ENCODE results near the gene TAC4. TPM values are rescaled to one million over a fixed set of nuclear protein-coding genes. Genes with fewer than 3 reads are reported as not detected.

Gene TAC4
- total RNA-seq, 1 donor from 2014 or later = not detected

DNA sequence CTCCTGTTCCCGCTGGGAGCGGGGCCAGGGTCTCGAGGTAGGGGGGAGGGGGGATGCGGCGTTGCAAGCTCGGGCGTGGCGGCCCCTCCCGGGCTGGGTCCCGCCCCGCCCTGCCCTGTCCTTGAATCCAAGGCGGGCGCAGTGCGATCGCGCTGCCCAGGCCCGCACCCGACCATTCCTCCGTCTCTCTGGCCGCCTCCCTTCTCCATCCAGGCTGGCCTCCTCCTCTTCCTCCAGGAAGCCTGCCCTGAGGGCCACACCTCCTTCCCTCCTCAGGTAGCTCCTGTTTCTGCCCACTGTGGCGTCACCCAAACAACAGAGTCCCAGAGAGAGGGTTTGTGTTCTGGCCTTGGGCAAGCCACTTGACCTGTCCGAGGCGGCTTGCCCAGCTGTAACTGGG is 43.0 kb upstream of the TAC4 start:
- TF ChIP-seq CTCF (conservative IDR thresholded peaks at IDR 0.05; ENCODE audit: low read depth, low read length) = no peak
- no peak overlapping the region for H3K4me3 ChIP-seq (ENCODE audit: low read depth, low read length)
- no peak for DNase-seq (ENCODE audit: low read depth)

GRCh38 chr17:49890077-49890821 is 42.4 kb upstream of the TAC4 start:
- no peak for DNase-seq (ENCODE audit: low read depth)
- no peak overlapping the region for H3K4me3 ChIP-seq (ENCODE audit: low read depth, low read length)
- no peak for TF ChIP-seq CTCF (conservative IDR thresholded peaks at IDR 0.05; ENCODE audit: low read depth, low read length)

DNA sequence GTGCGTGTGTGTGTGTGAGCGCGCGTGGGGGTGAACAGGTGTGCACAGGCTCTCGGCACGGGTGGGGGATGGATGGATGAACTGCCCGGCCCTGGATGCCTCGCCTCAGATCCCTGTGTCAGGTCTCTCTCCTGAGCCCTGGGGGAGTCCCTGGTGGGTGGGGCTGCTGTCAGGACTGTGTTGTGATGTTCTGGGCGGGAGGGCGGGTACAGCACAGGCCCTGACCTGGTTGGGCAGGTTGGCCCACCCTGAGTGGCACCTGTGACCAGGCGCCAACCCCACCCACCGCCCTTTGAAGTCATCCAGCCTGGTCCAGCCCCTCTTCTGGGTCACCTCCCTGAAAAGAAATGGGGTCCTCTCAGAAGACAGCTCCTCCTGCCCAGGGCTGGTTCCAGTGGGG is 41.6 kb upstream of the TAC4 start:
- DNase-seq (ENCODE audit: low read depth) = no peak
- H3K4me3 ChIP-seq (ENCODE audit: low read depth, low read length) = no peak overlapping the region
- no peak for TF ChIP-seq CTCF (conservative IDR thresholded peaks at IDR 0.05; ENCODE audit: low read depth, low read length)

DNA sequence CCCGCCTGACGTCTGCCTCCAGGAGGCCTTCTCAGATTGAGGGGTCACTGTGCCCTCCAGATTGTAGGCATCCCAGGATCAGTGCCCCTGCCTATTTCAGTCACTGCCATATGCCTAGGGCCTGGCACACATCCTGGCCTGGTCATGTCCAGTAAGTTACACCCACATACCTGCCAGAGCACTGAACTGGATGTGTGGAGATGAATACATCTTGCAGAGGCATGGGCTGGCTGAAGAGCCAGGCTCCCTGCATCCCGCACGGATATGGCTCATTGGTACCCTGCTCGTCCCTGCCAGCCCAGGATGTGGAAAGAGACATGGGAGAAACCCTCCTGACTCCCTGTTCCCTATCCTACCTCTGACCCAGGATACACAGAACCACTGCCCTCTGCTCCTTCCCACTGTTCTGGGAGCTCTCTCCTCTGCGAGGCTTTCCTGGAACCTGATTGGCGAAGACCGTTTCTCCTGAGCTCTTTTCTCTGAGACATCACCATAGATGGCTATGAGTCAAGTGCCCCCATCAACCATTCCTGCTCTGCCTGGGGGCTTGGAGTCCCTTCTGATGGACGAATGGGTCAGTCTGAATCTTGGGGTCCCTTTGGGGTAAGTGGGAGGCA is 40.0 kb upstream of the TAC4 start:
- no peak for TF ChIP-seq CTCF (conservative IDR thresholded peaks at IDR 0.05; ENCODE audit: low read depth, low read length)
- DNase-seq (ENCODE audit: low read depth) = no peak
- H3K4me3 ChIP-seq (ENCODE audit: low read depth, low read length) = no peak overlapping the region

DNA sequence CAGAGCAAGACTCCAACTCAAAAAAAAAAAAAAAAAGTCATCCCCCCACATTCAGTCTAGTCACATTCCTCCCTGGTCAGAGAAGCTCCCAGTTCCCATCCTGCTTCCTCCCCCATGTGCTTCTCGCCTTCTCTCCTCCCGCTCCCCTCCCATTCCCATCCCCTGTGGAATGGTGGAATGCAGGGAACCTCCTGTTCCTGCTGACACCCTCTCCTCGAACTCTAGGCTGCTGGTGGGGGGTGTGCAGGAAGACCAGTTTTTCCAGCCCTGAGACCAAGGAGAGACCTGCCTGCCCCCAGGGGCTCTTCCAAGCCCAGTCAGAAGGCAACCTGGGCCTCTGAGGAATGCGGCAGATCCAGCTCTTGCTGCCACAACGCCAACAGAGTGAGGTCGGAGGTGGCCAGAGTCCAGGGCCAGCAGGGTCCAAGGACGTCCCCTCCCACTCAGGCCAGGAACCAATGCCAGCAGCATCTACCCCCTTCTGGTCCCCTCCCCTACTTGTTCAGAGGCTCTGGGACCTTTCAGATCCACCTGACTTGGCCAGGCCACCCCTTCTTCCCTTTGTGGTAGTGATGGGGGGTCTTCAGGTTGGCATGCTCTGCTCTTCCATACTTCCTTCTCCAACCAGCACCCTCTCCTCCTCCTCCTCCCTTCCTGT is 39.3 kb upstream of the TAC4 start:
- no peak overlapping the region for H3K4me3 ChIP-seq (ENCODE audit: low read depth, low read length)
- no peak for TF ChIP-seq CTCF (conservative IDR thresholded peaks at IDR 0.05; ENCODE audit: low read depth, low read length)
- no peak for DNase-seq (ENCODE audit: low read depth)

DNA sequence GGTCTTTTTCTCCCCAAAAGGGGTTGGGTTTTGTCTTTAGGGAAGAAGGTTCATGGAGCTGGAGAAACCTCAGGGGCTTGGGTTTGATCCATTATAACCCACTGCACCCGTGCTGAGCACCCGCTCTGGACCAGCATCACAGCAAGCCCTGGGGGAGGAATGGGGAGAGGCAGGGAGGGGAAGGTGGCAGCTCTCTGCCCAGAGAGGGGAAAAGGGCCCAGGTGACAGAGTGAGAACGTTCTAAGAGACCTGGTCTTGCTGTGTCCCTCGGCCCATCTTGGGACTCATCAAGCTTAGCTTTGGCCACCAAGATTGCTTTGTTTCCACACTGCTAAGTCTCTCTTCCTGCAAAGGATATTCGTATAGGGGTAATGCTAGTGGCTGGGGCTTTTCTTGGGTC is 38.2 kb upstream of the TAC4 start:
- no peak overlapping the region for H3K4me3 ChIP-seq (ENCODE audit: low read depth, low read length)
- no peak for TF ChIP-seq CTCF (conservative IDR thresholded peaks at IDR 0.05; ENCODE audit: low read depth, low read length)
- no peak for DNase-seq (ENCODE audit: low read depth)

All from epithelial cell of proximal tubule (primary cell).